IMR-90 (cell line): Measurements from ENCODE around the gene EEF2K. TPM values are rescaled to one million over a fixed set of nuclear protein-coding genes. Genes with fewer than 3 reads are reported as not detected.

ENCODE experiments used
- ATAC-seq: fragments of 200-7000 bp; cut with Tn5 transposase; 2 replicates; pipeline ENCODE4 v1.9.1; 2020; ENCODE audit warnings: low read depth, mild to moderate bottlenecking, moderate library complexity
- BruUV-seq: library from RNA; stranded (reverse); fragments of 400-500 nt; replicated peaks from 2 replicates; lab custom pipeline; 2021; lab: Mats Ljungman, UMichigan
- CTCF ChIA-PET: fragments of 300-600 bp; formaldehyde crosslinking; extraction: SDS; loops from one replicate; lab custom pipeline; 2021; ENCODE audit warnings: antibody characterized with exemption; lab: Yijun Ruan, JAX
- POLR2A ChIA-PET: fragments of 300-600 bp; sonication (Branson Sonifier 250); formaldehyde crosslinking; loops from one replicate; lab custom pipeline; 2022; ENCODE audit warnings: antibody characterized with exemption; ENCODE audit not compliant: unreplicated experiment; lab: Charles Lee
- DNase-seq: peaks from one replicate; pipeline ENCODE4 v3.0.0; 2013
- H2AFZ ChIP-seq: replicated peaks from 2 replicates; pipeline ENCODE3; 2013; ENCODE audit warnings: low read length, mild to moderate bottlenecking; ENCODE audit not compliant: poor library complexity
- H2AK5ac ChIP-seq: 2 replicates; pipeline ENCODE4 v1.6.1; 2013; ENCODE audit warnings: low read depth, low read length, inconsistent platforms
- H2AK9ac ChIP-seq: replicated peaks from 2 replicates; pipeline ENCODE3; 2013; ENCODE audit warnings: mild to moderate bottlenecking, low read depth, low read length, moderate library complexity; ENCODE audit not compliant: poor library complexity
- H2BK120ac ChIP-seq: 2 replicates; pipeline ENCODE4 v1.6.1; 2013; ENCODE audit warnings: low read depth, low read length, inconsistent platforms
- H2BK15ac ChIP-seq: 3 replicates; pipeline ENCODE4 v1.6.1; 2013; ENCODE audit warnings: low read depth, low read length, inconsistent platforms
- H2BK20ac ChIP-seq: 2 replicates; pipeline ENCODE4 v1.6.1; 2013; ENCODE audit warnings: low read depth, mild to moderate bottlenecking, inconsistent platforms, low read length, moderate library complexity
- H2BK5ac ChIP-seq: 2 replicates; pipeline ENCODE4 v1.6.1; 2013; ENCODE audit warnings: mild to moderate bottlenecking, low read depth, low read length, inconsistent platforms; ENCODE audit not compliant: poor library complexity, severe bottlenecking
- H3K14ac ChIP-seq: replicated peaks from 2 replicates; pipeline ENCODE4 v1.6.1; 2013; ENCODE audit warnings: low read depth, low read length, inconsistent platforms
- H3K18ac ChIP-seq: 2 replicates; pipeline ENCODE4 v1.6.1; 2013; ENCODE audit warnings: low read depth, low read length, control low read depth
- H3K23ac ChIP-seq: 2 replicates; pipeline ENCODE4 v1.6.1; 2013; ENCODE audit warnings: low read depth, low read length, inconsistent platforms
- H3K27ac ChIP-seq: 2 replicates; pipeline ENCODE4 v1.5.1; 2013; ENCODE audit warnings: mild to moderate bottlenecking, control low read depth, low read length; ENCODE audit not compliant: insufficient read depth
- H3K27me3 ChIP-seq: 2 replicates; pipeline ENCODE4 v1.6.1; 2013; ENCODE audit warnings: low read length; ENCODE audit not compliant: control insufficient read depth, insufficient read depth
- H3K36me3 ChIP-seq: 2 replicates; pipeline ENCODE4 v1.6.1; 2013; ENCODE audit warnings: low read length, mixed read lengths; ENCODE audit not compliant: control insufficient read depth, insufficient read depth
- H3K4ac ChIP-seq: 2 replicates; pipeline ENCODE4 v1.6.1; 2013; ENCODE audit warnings: low read depth, low read length, inconsistent platforms
- H3K4me1 ChIP-seq: 2 replicates; pipeline ENCODE4 v1.6.1; 2013; ENCODE audit warnings: low read length, mixed read lengths; ENCODE audit not compliant: control insufficient read depth, insufficient read depth
- H3K4me2 ChIP-seq: 2 replicates; pipeline ENCODE4 v1.6.1; 2013; ENCODE audit warnings: low read depth, mild to moderate bottlenecking, control low read depth, low read length, moderate library complexity
- H3K4me3 ChIP-seq: 2 replicates; pipeline ENCODE4 v1.5.1; 2013; ENCODE audit warnings: low read depth, mild to moderate bottlenecking, control low read depth, low read length, moderate library complexity; ENCODE audit not compliant: insufficient read depth
- H3K56ac ChIP-seq: 2 replicates; pipeline ENCODE4 v1.6.1; 2013; ENCODE audit warnings: low read length, inconsistent platforms; ENCODE audit not compliant: insufficient read depth; ENCODE audit errors: extremely low read depth
- H3K79me1 ChIP-seq, 2 experiments: 2 replicates each; pipeline ENCODE4 v1.6.1; 2013; ENCODE audit warnings: low read length in 2 of 2, inconsistent platforms in 1 of 2, low read depth in 1 of 2
- H3K9ac ChIP-seq: 2 replicates; pipeline ENCODE4 v1.6.1; 2013; ENCODE audit warnings: low read depth, low read length, control low read depth
- H3K9me1 ChIP-seq: 2 replicates; pipeline ENCODE4 v1.6.1; 2013; ENCODE audit warnings: low read length, inconsistent platforms; ENCODE audit not compliant: insufficient read depth
- H3K9me3 ChIP-seq: 2 replicates; pipeline ENCODE4 v1.6.1; 2013; ENCODE audit warnings: low read length; ENCODE audit not compliant: control insufficient read depth, insufficient read depth
- H4K20me1 ChIP-seq: 2 replicates; pipeline ENCODE4 v1.6.1; 2013; ENCODE audit warnings: low read length, inconsistent platforms; ENCODE audit not compliant: insufficient read depth
- H4K5ac ChIP-seq: 2 replicates; pipeline ENCODE4 v1.6.1; 2013; ENCODE audit warnings: mild to moderate bottlenecking, low read depth, low read length, control low read depth
- H4K8ac ChIP-seq, 2 experiments: 2 replicates each; pipeline ENCODE4 v1.6.1; 2013; ENCODE audit warnings: low read depth in 2 of 2, low read length in 2 of 2, control low read depth in 1 of 2, inconsistent platforms in 1 of 2
- H4K91ac ChIP-seq: 2 replicates; pipeline ENCODE4 v1.6.1; 2013; ENCODE audit warnings: low read depth, low read length, inconsistent platforms; ENCODE audit not compliant: insufficient read depth
- BHLHE40 ChIP-seq: fragments of 150-350 bp; IDR thresholded peaks from 2 replicates; pipeline ENCODE4 v1.6.1; 2016; ENCODE audit warnings: mild to moderate bottlenecking, low read depth, low read length
- CHD1 ChIP-seq: IDR thresholded peaks from 2 replicates; pipeline ENCODE4 v1.6.1; 2012; ENCODE audit warnings: low read depth, low read length, improper control_type of control experiment
- CTCF ChIP-seq: conservative IDR thresholded peaks from 2 replicates; pipeline ENCODE4 v1.5.1; 2012; ENCODE audit warnings: mild to moderate bottlenecking, low read depth, low read length, improper control_type of control experiment
- ELK1 ChIP-seq: fragments of 150-350 bp; IDR thresholded peaks from 2 replicates; pipeline ENCODE4 v1.6.1; 2016; ENCODE audit warnings: low read depth, mild to moderate bottlenecking, low read length, moderate library complexity, borderline replicate concordance
- SMC3 ChIP-seq: fragments of 150-350 bp; IDR thresholded peaks from 2 replicates; pipeline ENCODE4 v1.6.1; 2016; ENCODE audit warnings: low read depth, mild to moderate bottlenecking, antibody characterized with exemption, low read length, moderate library complexity
- USF2 ChIP-seq: fragments of 150-350 bp; IDR thresholded peaks from 2 replicates; pipeline ENCODE4 v1.6.1; 2017; ENCODE audit warnings: mild to moderate bottlenecking, antibody characterized with exemption, low read length, low read depth
- WGBS, 2 experiments: methylation state at CpG; one replicate each; pipeline versions ENCODE4 v1.1.5 to v1.1.7; 2013; ENCODE audit warnings: missing lambda C conversion rate in 2 of 2; ENCODE audit not compliant: insufficient read length in 1 of 2; ENCODE audit errors: extremely low coverage in 2 of 2; 5-methylcytosine and 5-hydroxymethylcytosine counted together
- dilution Hi-C: fragments of 300-500 bp; cut with HindIII; formaldehyde crosslinking; loops from one replicate; pipeline ENCODE4 v1.14.3; 2018; ENCODE audit warnings: low sequenced_read_pairs; ENCODE audit not compliant: unreplicated experiment
- in situ Hi-C: fragments of 300-500 bp; cut with MboI; formaldehyde crosslinking; loops from 3 replicates; pipeline ENCODE4 v1.14.3; 2019; ENCODE audit warnings: low sequenced_read_pairs, inconsistent platforms, mixed read lengths
- intact Hi-C: fragments of 100-400 bp; cut with micrococcal nuclease; formaldehyde crosslinking; loops from 2 replicates; pipeline ENCODE4 v1.10.0; 2022
- polyA plus RNA-seq, 3 experiments: library from polyadenylated mRNA; depleted of rRNA; stranded (reverse); fragments of >200 nt; gene quantifications; 2 replicates each; pipeline ENCODE4 v1.2.3, GENCODE V29; 2012; ENCODE audit warnings: low replicate concordance in 1 of 3
- total RNA-seq: library from RNA; depleted of rRNA; stranded (reverse); fragments of >200 nt; gene quantifications from 2 replicates; pipeline ENCODE4 v1.2.3, GENCODE V29; 2012

EEF2K gene
- total and polyA plus RNA-seq, 2 of the 4 experiments (the other 2 are of a cell fraction): 9.7 to 16.5 TPM

GRCh38 chr16:22306788-22307187, 100.7 kb downstream of the EEF2K start:
- dilution Hi-C loops (no loop called here), in situ Hi-C loops (no loop called here), intact Hi-C loops (no loop called here)
- H3K4me2 ChIP-seq: no peak overlapping the region
- no peak overlapping the region for H3K18ac ChIP-seq
- no TSS peak for BruUV-seq
- H3K27ac ChIP-seq: no peak overlapping the region
- H4K8ac ChIP-seq: no peak overlapping the region
- no peak overlapping the region for H3K23ac ChIP-seq
- H4K5ac ChIP-seq: no peak overlapping the region
- ATAC-seq: no peak
- H3K36me3 ChIP-seq: peaks cover 46% of the 10 kb centered on the region
- H2BK5ac ChIP-seq: no peak overlapping the region
- H2BK15ac ChIP-seq: no peak overlapping the region
- H2AFZ ChIP-seq: no peak overlapping the region
- no peak for TF ChIP-seq SMC3
- TF ChIP-seq USF2: no peak
- TF ChIP-seq CHD1: no peak
- no peak for TF ChIP-seq ELK1
- TF ChIP-seq BHLHE40: no peak
- no peak for TF ChIP-seq CTCF
- no peak overlapping the region for H2BK20ac ChIP-seq
- WGBS, 2 experiments: 100% methylated on average over 1 of the region's 9 CpGs; no CpG with 5 or more reads in 1 of the 2 experiments
- no peak overlapping the region for H2AK9ac ChIP-seq
- ChIA-PET POLR2A (no interaction called here), CTCF (no interaction called here)
- H3K9me3 ChIP-seq: no peaks in the 10 kb centered on the region
- H3K14ac ChIP-seq: no peak overlapping the region
- no peak overlapping the region; the same call in 1 of the 2 replicates for H2AK5ac ChIP-seq
- no peak for DNase-seq
- H2BK120ac ChIP-seq: no peak overlapping the region
- no peak overlapping the region for H3K56ac ChIP-seq
- no peak overlapping the region for H3K4me3 ChIP-seq
- H3K79me1 ChIP-seq: peaks cover 14 to 48% of the 10 kb centered on the region in 2 experiments
- H4K20me1 ChIP-seq: peaks cover 25% of the 10 kb centered on the region; the same call in 1 of the 2 replicates
- no peak overlapping the region for H3K9ac ChIP-seq
- H3K27me3 ChIP-seq: no peaks in the 10 kb centered on the region
- H3K4ac ChIP-seq: no peak overlapping the region
- no peak overlapping the region for H4K91ac ChIP-seq
- H3K4me1 ChIP-seq: no peaks in the 10 kb centered on the region
- H3K9me1 ChIP-seq: no peaks in the 10 kb centered on the region; the same call in 1 of the 2 replicates
